ENCODE results near the gene TMEM221. TPM values are rescaled to one million over a fixed set of nuclear protein-coding genes. Genes with fewer than 3 reads are reported as not detected.
A peak's percentile ranks its signal among the peaks of the same experiment; 100 is the strongest.

Gene TMEM221
- total and polyA plus RNA-seq, 8 donors, result 1.6 to 2.6 (median 2.0) TPM; not detected in 2

- peaks cover 0 to 34% of the 10 kb centered on the region in 2 donors for H3K4me1 ChIP-seq
- no peak overlapping the region for H3K27ac ChIP-seq
- H3K9me3 ChIP-seq, result no peaks in the 10 kb centered on the region
- no peak overlapping the region for H3K4me3 ChIP-seq
- H3K27me3 ChIP-seq, result no peaks in the 10 kb centered on the region
- DNase-seq, result no peak
- intact Hi-C loops (cut with DNase I), result no loop called here
- peaks cover 0 to 51% of the 10 kb centered on the region in 2 donors for H3K36me3 ChIP-seq
- ATAC-seq, result no peak
- TF ChIP-seq, protein P1, sequence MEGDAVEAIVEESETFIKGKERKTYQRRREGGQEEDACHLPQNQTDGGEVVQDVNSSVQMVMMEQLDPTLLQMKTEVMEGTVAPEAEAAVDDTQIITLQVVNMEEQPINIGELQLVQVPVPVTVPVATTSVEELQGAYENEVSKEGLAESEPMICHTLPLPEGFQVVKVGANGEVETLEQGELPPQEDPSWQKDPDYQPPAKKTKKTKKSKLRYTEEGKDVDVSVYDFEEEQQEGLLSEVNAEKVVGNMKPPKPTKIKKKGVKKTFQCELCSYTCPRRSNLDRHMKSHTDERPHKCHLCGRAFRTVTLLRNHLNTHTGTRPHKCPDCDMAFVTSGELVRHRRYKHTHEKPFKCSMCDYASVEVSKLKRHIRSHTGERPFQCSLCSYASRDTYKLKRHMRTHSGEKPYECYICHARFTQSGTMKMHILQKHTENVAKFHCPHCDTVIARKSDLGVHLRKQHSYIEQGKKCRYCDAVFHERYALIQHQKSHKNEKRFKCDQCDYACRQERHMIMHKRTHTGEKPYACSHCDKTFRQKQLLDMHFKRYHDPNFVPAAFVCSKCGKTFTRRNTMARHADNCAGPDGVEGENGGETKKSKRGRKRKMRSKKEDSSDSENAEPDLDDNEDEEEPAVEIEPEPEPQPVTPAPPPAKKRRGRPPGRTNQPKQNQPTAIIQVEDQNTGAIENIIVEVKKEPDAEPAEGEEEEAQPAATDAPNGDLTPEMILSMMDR (IDR thresholded peaks at IDR 0.05), result no peak
These were observed 46.8 kb downstream of the TMEM221 start for GRCh38 chr19:17401628-17402027.

DNA sequence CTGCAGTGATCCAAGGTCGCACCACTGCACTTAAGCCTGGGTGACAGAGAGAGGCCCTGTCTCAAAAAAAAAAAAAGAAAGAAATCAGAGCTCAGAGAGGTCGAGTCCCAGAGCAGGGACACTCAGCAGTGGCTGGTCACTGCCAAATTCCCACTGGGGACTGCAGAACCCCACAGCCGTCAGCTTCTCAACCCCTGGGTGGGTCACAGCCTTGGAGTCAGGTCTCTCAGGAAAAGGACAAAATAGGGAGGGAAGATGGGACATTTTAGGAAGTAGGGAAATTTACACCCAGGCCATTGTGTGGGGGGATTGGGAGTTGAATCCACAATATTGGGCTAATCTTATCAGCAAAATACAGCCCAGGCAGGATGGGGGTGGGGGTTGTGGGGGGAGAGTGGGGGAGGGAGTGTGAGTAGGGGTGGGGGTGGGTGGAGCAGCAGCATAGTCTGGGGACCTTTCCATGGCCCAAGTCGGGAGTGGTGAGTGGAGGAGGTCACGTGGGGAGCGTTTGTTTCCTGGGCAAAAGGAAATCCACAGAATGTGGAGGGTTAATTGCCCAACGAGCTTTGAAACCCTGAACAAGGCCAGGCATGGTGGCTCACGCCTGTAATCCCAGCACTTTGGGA, 49.5 kb downstream of the TMEM221 start:
- Histone ChIP-seq H3K27ac (no peak overlapping the region), H3K4me1 (peaks cover 0 to 29% of the 10 kb centered on the region in 2 donors), H3K36me3 (peaks cover 0 to 51% of the 10 kb centered on the region in 2 donors), H3K27me3 (peaks cover 0 to 9% of the 10 kb centered on the region in 2 donors), H3K4me3 (no peak overlapping the region), H3K9me3 (no peaks in the 10 kb centered on the region)
- ATAC-seq (no peak), DNase-seq (no peak)
- intact Hi-C loops (cut with DNase I), result loop anchor here in 1 of 2 donors (5.0 kb wide), 1 partner anchor 63 kb away; the partner anchor contains the start of gene NXNL1
- TF ChIP-seq, protein P1 (IDR thresholded peaks at IDR 0.05), result no peak

DNA sequence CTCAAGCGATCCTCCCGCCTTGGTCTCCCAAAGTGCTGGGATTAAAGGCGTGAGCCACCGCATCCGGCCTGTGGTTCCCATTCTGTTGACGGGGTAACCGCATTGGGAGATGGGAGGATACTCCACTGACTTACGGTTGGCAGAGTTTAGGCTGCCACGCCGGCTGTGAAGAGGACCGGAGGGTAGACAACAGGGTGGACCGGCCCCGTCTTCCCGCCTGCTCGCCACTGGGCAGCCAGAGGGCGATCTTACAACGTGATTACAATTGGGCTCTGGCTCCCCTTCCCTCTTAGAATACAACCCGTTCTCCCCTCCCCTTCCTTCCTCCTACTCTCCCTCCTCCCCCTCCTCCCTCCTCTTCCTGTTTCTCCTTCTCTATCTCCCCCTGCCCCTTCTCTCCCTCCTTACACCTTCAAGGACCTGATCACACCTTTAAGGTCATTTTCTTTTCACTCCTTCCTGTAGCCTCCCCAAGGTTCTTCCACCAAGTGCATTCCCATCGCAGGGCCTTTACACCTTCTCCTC, 53.5 kb downstream of the TMEM221 start:
- Histone ChIP-seq H3K27me3 (peaks cover 0 to 40% of the 10 kb centered on the region in 2 donors), H3K27ac (no peak overlapping the region), H3K9me3 (no peaks in the 10 kb centered on the region), H3K4me3 (no peak overlapping the region), H3K4me1 (peaks cover 4 to 39% of the 10 kb centered on the region in 2 donors), H3K36me3 (peaks cover 0 to 25% of the 10 kb centered on the region in 2 donors)
- TF ChIP-seq, protein P1 (IDR thresholded peaks at IDR 0.05), result peak; percentile 67 to 74
- ATAC-seq, result peak; percentile 49
- intact Hi-C loops (cut with DNase I), result loop anchor here in 1 of 2 donors (5.0 kb wide), 1 partner anchor 67 kb away; the partner anchor contains the start of gene NXNL1
- peak in 2 of 4 donors; percentile 77 to 91 for DNase-seq

DNA sequence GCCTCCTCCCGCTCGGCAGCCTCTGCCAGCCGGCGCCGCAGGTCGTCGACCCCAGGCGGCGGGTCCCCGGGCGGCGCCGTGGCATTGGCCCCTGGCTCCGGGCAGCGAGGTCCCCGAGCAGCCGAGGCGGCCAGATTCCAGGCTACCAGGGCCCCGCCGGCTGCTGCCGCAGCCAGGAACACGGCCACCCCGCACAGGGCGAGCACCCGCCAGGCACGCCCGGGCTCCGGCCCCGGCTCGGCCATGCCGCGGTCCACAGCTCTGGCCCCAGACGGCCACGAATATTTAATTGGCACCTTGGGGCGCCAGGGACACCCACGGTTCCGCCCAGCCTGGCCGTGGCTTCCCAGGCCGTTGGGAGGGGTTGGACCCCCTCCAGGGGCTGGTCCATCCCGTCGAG, 54.6 kb downstream of the TMEM221 start, which contains the start of gene CCDC194:
TSS of gene CCDC194 (minus strand) at position 283 of the 400 bp plus-strand sequence. CDS start at position 245, 38 bp downstream.
- H3K9me3 ChIP-seq, result peaks cover 0 to 3% of the 10 kb centered on the region in 2 donors
- DNase-seq, result no peak
- intact Hi-C loops (cut with DNase I), result no loop called here

More for the DNA sequence above, 54.6 kb downstream of the TMEM221 start, which contains the start of gene CCDC194:
- H3K4me3 ChIP-seq, result no peak within 1 kb of the TSS
- no peak within 1 kb of the TSS for H3K27ac ChIP-seq
- TF ChIP-seq, protein P1 (IDR thresholded peaks at IDR 0.05), result no peak
- ATAC-seq, result no peak
- H3K4me1 ChIP-seq, result peaks cover 4 to 39% of the 10 kb centered on the region in 2 donors
- peaks cover 0 to 45% of the 10 kb centered on the region in 2 donors for H3K27me3 ChIP-seq
- peaks cover 0 to 18% of the 10 kb centered on the region in 2 donors for H3K36me3 ChIP-seq
